GM18499 (cell line): ENCODE measurements around the gene ACOT13.
"Not testable (repeated sequence)": the region's sequence is repeated elsewhere in the genome, so short reads cannot be mapped to it uniquely, and the experiment has no call there.

ENCODE experiments used
- ATAC-seq: cut with Tn5 transposase; IDR thresholded peaks from one replicate; pipeline ENCODE4 v1.9.1; 2021; ENCODE audit warnings: moderate number of reproducible peaks; ENCODE audit not compliant: insufficient read depth, unreplicated experiment

Gene ACOT13

DNA sequence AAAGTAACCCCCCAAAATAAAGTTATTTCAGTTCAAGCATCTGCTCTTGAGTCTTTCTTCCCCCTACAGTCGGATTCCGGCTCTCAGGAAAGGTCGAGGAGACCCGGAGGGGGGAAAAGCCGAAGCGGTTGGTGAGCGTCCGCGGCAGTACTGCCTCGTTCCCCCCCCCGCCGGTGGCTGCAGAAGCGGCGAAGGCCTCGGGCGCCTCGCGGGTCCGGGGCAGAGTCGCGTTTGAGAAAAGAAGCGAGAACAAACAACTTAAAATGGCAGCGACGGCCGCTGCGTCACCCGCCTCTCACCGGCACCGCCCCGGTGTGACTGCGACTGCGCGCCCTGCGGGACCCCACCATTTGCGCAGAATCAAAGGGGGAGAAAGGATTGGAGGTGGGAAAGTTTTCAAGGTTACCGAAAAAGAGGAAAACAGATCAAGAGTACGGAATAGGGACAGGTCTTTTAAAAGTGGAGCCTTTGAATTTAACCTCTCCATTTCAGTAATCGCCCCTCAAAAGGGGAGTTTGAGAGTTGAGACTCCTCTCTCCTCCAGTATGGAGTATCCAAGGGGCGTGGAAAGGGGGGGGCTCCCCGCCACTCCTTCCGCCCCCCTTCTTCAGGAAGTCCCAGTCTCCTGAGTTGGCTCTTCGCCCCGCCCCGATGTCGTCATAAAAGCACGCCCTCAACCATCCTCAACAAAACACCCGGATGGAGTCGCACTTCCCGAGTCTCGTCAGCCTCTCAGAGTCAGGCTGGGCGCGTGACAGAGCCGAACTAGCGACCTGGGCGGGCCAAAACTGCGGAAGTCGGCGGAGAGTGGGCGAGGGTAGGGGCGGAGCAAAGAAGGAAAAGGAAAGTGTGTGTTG, 54.0 kb downstream of the ACOT13 start:
- ATAC-seq, result peak; percentile 60

DNA sequence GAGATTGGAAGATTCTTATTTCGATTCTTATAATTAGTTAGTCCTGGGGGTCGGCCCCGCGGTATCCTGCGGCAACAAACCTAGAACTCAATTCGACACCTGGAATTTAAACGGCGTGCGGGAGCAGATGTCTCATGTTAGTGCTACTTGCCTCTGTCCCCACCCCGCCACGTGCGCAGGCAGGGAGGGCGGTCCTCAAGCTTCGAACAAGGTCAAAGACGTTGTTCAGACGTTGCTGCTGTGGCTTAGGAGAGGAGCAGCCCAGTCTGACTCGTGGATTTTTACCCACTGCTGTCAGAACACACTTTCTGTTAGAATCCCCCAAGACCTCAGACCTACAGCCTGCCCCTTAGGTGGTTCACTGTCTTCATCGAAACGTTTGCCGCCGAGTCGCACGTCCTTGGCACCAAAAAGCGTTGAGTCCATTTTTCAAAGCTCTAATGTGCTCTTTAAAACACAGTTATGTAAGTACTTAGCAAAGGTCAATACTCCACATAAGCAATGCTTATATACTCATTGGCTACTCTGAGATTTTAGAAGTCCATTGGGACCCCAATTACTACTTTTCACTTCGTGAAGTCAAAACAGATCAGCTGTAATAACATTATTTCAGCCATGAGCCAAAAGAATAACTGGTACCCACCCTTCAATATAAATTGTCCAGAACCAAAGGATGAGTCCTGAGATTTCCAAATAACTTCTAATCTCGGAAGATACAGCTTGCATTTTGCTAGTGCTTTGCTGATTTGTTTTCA, 54.8 kb downstream of the ACOT13 start:
- peak; percentile 37 for ATAC-seq

- ATAC-seq, result no peak
Observed at GRCh38 chr6:24723270-24723669, 56.4 kb downstream of the ACOT13 start.

DNA sequence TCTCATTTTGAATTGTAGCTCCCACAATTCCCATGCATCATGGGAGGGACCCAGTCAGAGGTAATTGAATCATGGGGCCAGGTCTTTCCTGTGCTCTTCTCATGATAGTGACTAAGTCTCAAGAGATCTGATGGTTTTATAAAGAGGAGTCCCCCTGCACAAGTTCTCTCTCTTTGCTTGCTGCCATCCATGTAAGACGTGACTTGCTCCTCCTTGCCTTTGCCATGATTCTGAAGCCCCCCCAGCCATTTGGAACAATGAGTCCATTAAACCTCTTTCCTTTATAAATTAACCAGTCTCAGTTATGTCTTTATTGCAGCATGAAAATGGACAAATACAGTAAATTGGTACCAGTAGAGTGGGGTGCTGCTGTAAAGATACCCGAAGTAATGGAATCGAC, 63.8 kb downstream of the ACOT13 start:
- ATAC-seq, result not testable (repeated sequence)

GRCh38 chr6:24731456-24732134, 64.7 kb downstream of the ACOT13 start:
- ATAC-seq, result not testable (repeated sequence)

DNA sequence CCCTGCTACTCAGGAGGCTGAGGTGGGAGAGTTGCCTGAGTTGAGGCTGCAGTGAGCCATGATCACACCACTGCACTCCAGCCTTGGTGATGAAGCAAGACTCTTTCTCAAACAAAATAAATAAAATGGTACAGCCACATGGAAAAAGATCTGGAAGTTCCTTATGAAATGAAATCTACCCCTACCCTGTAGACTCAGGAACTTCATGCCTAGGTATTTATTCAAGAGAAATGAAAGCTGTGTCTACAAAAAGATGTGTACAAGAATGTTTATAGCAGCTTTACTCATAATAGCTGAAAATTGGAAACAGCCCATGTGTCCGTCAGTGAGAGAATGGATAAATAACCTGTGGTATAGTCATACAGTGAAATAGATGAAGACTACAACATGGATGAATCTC, 67.3 kb downstream of the ACOT13 start:
- ATAC-seq, result no peak

DNA sequence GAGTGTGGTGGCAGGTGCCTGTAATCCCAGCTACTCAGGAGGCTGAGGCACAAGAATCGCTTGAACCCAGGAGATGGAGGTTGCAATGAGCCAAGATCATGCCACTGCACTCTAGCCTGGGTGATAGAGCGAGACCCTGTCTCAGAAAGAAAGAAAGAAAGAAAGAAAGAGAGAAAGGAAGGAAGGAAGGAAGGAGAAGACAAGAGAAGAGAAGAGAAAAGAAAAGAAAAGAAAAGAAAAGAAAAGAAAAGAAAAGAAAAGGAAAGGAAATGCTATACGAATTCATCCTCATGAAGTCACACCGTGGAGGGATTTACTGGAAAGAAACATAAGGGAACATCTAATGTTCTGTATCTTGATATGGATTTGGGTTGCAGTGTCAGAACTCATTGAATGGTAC, 67.8 kb downstream of the ACOT13 start:
- not testable (repeated sequence) for ATAC-seq

DNA sequence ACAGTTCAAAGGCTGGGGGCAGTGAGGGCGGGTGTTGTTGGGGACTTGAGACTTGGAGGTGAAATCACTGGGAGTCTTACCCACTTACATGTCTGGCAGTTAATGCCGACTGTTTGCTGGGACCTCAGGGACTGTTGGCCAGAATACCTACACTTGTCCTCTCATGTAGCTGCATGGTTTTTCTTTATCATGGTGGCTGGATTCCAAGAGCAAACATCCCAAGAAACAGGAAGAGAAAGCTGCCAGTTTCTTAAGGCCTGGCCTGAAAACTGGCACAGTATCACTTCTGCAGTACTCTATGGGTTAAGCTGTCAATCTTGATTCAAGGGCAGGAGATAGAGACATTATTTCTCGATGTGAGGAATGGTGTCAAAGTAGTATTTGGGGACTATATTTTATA, 71.9 kb downstream of the ACOT13 start:
- ATAC-seq, result no peak

DNA sequence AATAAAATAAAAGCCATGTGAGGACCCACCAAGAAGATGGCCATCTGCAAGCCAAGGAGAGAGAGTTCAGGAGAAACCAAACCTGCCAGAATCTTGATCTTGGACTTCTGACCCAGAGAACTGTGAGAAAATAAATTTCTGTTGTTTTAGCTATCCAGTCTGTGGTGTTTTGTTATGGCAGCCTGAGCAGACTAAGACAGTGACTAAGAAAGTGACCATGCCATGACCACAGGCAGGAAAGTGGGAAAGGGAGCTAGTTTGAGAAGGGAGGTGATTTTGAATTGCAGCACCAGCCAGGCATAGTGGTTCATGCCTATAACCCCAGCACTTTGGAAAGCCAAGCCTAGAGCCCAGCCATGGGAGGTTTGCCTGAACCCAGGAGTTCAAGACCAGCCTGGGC, 74.0 kb downstream of the ACOT13 start:
- no peak for ATAC-seq

- ATAC-seq, result no peak
Observed at GRCh38 chr6:24742216-24742738, 75.4 kb downstream of the ACOT13 start.

GRCh38 chr6:24743265-24743943, 76.5 kb downstream of the ACOT13 start:
- peak; percentile 81 for ATAC-seq

- ATAC-seq, result no peak
Observed at GRCh38 chr6:24743944-24744335, 77.1 kb downstream of the ACOT13 start.

DNA sequence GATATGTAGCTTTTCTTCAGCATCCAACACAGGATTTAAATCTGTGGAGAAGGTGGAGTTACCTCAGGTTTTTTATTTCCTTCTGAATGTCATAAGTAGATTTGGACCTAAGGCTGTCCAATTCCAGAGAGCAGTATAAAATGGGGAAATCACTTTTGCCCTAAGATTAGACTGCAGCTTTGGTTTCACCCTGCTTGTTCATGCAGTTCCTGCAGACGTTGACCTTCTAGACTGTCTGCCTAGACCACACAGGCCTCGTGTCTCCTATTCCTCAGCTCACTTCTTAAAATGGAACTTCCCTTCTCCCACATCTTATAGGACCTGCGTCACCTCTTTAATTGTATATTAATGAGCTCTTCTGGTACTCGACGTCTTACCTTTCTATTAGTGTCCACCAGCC, 78.0 kb downstream of the ACOT13 start:
- no peak for ATAC-seq

DNA sequence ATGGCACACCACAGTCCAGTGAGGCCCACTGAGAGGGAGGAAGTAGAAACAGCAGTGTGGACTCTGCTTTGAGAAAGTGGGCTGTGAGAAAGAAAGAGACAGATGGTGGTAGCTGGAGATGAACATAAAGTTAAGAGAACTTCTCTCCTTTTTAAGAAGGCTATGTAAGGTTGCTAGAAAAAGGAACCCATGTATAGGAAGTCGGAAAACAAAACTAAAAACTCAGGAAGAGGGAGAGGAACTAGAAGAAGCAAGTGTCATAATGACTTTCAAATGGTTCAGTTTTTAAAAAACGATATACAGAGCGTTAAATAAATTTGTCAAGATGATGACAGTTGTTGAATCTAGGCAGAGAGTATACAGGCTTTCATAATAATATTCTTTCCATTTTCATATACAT, 82.4 kb downstream of the ACOT13 start:
- ATAC-seq, result no peak

DNA sequence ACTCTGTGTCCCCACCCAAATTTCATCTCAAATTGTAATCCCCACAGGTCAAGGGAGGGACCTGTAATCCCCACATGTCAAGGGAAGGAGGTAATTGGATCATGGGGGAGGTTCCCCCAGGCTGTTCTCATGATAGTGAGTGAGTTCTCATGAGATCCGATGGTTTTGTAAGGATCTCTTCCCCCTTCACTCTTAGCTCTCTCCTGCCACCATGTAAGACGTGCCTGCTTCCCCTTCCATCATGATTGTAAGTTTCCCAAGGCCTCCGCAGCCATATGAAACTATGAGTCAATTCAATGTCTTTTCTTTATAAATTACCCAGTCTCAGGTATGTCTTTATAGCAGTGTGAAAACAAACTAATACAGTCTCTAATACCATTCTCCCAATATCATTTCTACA, 84.0 kb downstream of the ACOT13 start:
- ATAC-seq, result not testable (repeated sequence)

GRCh38 chr6:24752503-24752902, 85.6 kb downstream of the ACOT13 start:
- no peak for ATAC-seq

DNA sequence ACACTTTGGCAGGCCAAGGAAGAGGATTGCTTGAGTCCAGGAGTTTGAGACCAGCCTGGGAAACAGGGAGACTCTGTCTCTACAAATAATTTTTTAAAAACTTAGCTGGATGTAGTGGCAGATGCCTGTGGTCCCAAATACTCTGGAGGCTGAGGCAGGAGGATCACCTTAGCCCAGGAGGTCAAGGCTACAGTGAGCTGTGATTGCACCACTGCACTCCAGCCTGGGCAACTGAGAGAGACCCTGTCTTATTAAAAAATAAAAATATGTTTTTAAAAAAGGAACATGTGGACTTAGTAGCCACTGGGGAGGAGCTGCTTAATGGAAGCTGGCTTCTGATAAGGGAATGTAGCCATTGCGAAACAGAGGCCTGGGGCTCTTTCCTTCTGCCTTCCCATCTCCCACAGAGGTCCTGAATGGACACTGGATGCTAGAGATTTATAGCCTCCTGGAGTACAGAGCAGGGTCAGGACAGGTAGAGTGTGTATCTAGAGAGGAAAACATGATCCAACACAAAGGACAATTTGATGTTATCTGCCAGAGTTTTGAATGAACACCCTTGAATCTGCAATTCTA, 86.1 kb downstream of the ACOT13 start:
- no peak for ATAC-seq

- ATAC-seq, result no peak
Observed at GRCh38 chr6:24753545-24753944, 86.7 kb downstream of the ACOT13 start.

- ATAC-seq, result not testable (repeated sequence)
Observed at GRCh38 chr6:24754378-24754777, 87.5 kb downstream of the ACOT13 start.
